DND-41 (cell line): ENCODE results near the gene ATF7IP.

Source experiments
- ATAC-seq: fragments of 200-7000 bp; cut with Tn5 transposase; 3 replicates; pipeline ENCODE4 v1.9.1; 2021; ENCODE audit warnings: low read depth; ENCODE audit not compliant: insufficient read depth
- DNase-seq: peaks from one replicate; pipeline ENCODE4 v3.0.0-alpha.2; 2020
- H2AFZ ChIP-seq: 2 replicates; pipeline ENCODE4 v1.6.0; 2012; ENCODE audit warnings: low read depth, low read length
- H3K27ac ChIP-seq: 2 replicates; pipeline ENCODE4 v1.5.1; 2012; ENCODE audit warnings: low read length, inconsistent platforms
- H3K27me3 ChIP-seq: fragments of 200-600 bp; sonication (generic); 2 replicates; pipeline ENCODE4 v1.6.0; 2012; ENCODE audit warnings: low read length, mild to moderate bottlenecking, inconsistent platforms; ENCODE audit not compliant: insufficient read depth, poor library complexity
- H3K36me3 ChIP-seq: 2 replicates; pipeline ENCODE4 v1.5.1; 2012; ENCODE audit warnings: low read length, inconsistent platforms; ENCODE audit not compliant: insufficient read depth
- H3K4me1 ChIP-seq: 2 replicates; pipeline ENCODE4 v1.5.1; 2012; ENCODE audit warnings: mild to moderate bottlenecking, low read length; ENCODE audit not compliant: insufficient read depth
- H3K4me2 ChIP-seq: 2 replicates; pipeline ENCODE4 v1.6.0; 2012; ENCODE audit warnings: mild to moderate bottlenecking, moderate library complexity, low read length, inconsistent platforms; ENCODE audit not compliant: insufficient read depth
- H3K4me3 ChIP-seq, 2 experiments: fragments of 200-600 bp in 1 of 2; shearing (Covaris generic) in 1 of 2; 2 replicates each; pipeline ENCODE4 v1.5.1; 2012 to 2016; ENCODE audit warnings: inconsistent platforms in 2 of 2, low read length in 2 of 2, mild to moderate bottlenecking in 2 of 2, low read depth in 1 of 2, moderate library complexity in 1 of 2
- H3K79me2 ChIP-seq: 2 replicates; pipeline ENCODE4 v1.6.0; 2012; ENCODE audit warnings: low read length, inconsistent platforms; ENCODE audit not compliant: insufficient read depth
- H3K9ac ChIP-seq: 2 replicates; pipeline ENCODE4 v1.6.0; 2012; ENCODE audit warnings: low read depth, mild to moderate bottlenecking, inconsistent platforms, low read length, moderate library complexity
- H3K9me3 ChIP-seq: 2 replicates; pipeline ENCODE4 v1.5.1; 2012; ENCODE audit warnings: low read length, moderate library complexity, mild to moderate bottlenecking, inconsistent platforms; ENCODE audit not compliant: insufficient read depth, severe bottlenecking
- H4K20me1 ChIP-seq: 2 replicates; pipeline ENCODE4 v1.6.0; 2012; ENCODE audit warnings: low read length; ENCODE audit not compliant: insufficient read depth
- EZH2 ChIP-seq: IDR thresholded peaks from 3 replicates; pipeline ENCODE4 v1.6.1; 2012; ENCODE audit warnings: borderline replicate concordance, low read depth, mild to moderate bottlenecking, moderate library complexity, low read length, inconsistent platforms; ENCODE audit not compliant: severe bottlenecking
- TF ChIP-seq, protein P1 (sequence below): IDR thresholded peaks from 2 replicates; pipeline ENCODE4 v1.5.1; 2012; ENCODE audit warnings: borderline replicate concordance, low read length, moderate library complexity, mild to moderate bottlenecking; ENCODE audit not compliant: poor library complexity, severe bottlenecking; ENCODE audit errors: extremely low read depth

ATF7IP gene

DNA sequence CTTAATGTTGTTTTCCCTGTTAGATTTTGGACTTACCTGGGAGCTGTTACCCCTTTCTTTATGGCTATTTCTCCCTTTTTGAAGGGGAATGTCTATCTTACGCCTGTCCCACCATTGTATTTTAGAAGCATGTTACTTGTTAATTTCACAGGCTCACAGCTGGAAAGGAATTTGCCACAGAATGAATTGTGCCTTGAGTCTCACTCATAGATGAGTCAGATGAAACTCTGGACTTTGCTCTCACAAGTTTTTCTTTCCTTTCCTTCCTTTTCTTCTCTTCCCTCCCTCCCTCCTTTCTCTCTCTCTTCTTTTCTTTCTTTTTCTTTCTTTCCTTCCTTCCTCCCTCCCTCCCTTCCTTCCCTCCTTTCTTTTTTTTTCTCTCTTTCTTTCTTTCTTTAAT lies 9.3 kb upstream of the ATF7IP start:
- Histone ChIP-seq H3K27ac (no peak overlapping the region), H2AFZ (no peak overlapping the region), H3K27me3 (no peaks in the 10 kb centered on the region), H3K4me2 (no peak overlapping the region), H3K4me1 (no peaks in the 10 kb centered on the region), H3K9me3 (peaks cover 17% of the 10 kb centered on the region), H3K79me2 (no peaks in the 10 kb centered on the region), H3K4me3 (no peak overlapping the region), H3K9ac (no peak overlapping the region), H4K20me1 (no peaks in the 10 kb centered on the region), H3K36me3 (no peaks in the 10 kb centered on the region)
- TF ChIP-seq, protein P1, sequence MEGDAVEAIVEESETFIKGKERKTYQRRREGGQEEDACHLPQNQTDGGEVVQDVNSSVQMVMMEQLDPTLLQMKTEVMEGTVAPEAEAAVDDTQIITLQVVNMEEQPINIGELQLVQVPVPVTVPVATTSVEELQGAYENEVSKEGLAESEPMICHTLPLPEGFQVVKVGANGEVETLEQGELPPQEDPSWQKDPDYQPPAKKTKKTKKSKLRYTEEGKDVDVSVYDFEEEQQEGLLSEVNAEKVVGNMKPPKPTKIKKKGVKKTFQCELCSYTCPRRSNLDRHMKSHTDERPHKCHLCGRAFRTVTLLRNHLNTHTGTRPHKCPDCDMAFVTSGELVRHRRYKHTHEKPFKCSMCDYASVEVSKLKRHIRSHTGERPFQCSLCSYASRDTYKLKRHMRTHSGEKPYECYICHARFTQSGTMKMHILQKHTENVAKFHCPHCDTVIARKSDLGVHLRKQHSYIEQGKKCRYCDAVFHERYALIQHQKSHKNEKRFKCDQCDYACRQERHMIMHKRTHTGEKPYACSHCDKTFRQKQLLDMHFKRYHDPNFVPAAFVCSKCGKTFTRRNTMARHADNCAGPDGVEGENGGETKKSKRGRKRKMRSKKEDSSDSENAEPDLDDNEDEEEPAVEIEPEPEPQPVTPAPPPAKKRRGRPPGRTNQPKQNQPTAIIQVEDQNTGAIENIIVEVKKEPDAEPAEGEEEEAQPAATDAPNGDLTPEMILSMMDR, result no peak
- TF ChIP-seq EZH2, result no peak
- ATAC-seq (no peak), DNase-seq (no peak)

DNA sequence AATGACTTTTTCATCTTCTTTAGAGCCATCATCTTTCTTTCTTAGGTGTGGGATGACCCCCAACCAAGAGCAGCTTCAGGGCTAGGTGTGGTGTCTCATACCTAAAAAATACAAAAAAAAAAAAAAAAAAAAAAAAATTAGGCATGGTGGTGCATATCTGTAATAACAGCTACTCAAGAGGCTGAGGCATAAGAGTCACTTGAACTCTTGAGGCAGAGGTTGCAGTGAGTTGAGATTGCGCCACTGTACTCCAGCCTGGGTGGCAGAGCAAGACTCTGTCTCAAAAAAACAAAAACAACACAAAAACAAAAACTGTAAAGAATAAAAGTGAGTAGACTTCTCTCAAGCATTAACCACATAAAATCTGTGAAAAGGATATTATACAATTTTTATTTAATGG lies 8.0 kb upstream of the ATF7IP start:
- H4K20me1 ChIP-seq, result no peaks in the 10 kb centered on the region
- H3K27me3 ChIP-seq, result no peaks in the 10 kb centered on the region
- H3K9ac ChIP-seq, result no peak overlapping the region
- H3K4me3 ChIP-seq, result no peak overlapping the region
- DNase-seq (no peak), ATAC-seq (no peak)
- H3K4me1 ChIP-seq, result no peaks in the 10 kb centered on the region
- H2AFZ ChIP-seq, result no peak overlapping the region
- H3K9me3 ChIP-seq, result peaks cover 8% of the 10 kb centered on the region
- no peaks in the 10 kb centered on the region for H3K36me3 ChIP-seq
- no peaks in the 10 kb centered on the region for H3K79me2 ChIP-seq
- TF ChIP-seq EZH2, result no peak
- TF ChIP-seq, protein P1, result no peak
- no peak overlapping the region for H3K4me2 ChIP-seq
- no peak overlapping the region for H3K27ac ChIP-seq

DNA sequence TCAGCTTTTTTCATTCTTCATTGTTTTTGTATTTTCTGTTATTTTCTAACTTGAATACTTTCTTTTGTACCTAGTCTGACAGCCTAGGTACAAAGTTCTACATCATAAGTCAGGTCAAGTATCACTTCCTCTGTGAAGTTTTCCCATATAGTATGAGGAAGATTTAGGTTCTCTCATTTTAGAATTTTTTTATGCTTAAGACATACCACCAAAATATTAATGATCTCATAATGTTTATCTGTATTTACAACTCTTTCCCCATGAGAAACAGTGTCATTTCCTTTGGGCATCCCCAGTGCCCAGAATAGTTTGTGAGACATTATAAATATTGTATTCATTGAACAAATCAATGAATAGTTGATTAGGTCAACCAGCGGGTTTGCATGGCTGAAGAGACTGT lies 3.1 kb upstream of the ATF7IP start:
- Histone ChIP-seq H3K9me3 (no peaks in the 10 kb centered on the region), H3K4me3 (no peak overlapping the region), H3K27ac (no peak overlapping the region), H3K36me3 (no peaks in the 10 kb centered on the region), H3K79me2 (peaks cover 13% of the 10 kb centered on the region), H2AFZ (no peak overlapping the region), H3K4me1 (peaks cover 5% of the 10 kb centered on the region), H4K20me1 (no peaks in the 10 kb centered on the region), H3K4me2 (no peak overlapping the region), H3K27me3 (no peaks in the 10 kb centered on the region), H3K9ac (no peak overlapping the region)
- ATAC-seq (no peak), DNase-seq (no peak)
- no peak for TF ChIP-seq EZH2
- TF ChIP-seq, protein P1, result no peak
